Measurements from ENCODE around the gene TMEM169.
A peak's percentile ranks its signal among the peaks of the same experiment; 100 is the strongest.

The TMEM169 gene

GRCh38 chr2:216101109-216101508 lies 19.4 kb downstream of the TMEM169 start:
- no peak overlapping the region for H3K4me3 ChIP-seq (ENCODE audit: low read depth, low read length)
- DNase-seq (ENCODE audit: low read depth), result no peak
- no peak for TF ChIP-seq CTCF (IDR thresholded peaks at IDR 0.05; ENCODE audit: control insufficient read depth, extremely low read depth, insufficient read depth)

GRCh38 chr2:216103213-216103612 lies 21.5 kb downstream of the TMEM169 start:
- DNase-seq (ENCODE audit: low read depth), result no peak
- H3K4me3 ChIP-seq (ENCODE audit: low read depth, low read length), result no peak overlapping the region
- TF ChIP-seq CTCF (IDR thresholded peaks at IDR 0.05; ENCODE audit: control insufficient read depth, extremely low read depth, insufficient read depth), result no peak

- no peak overlapping the region for H3K4me3 ChIP-seq (ENCODE audit: low read depth, low read length)
- no peak for DNase-seq (ENCODE audit: low read depth)
- no peak for TF ChIP-seq CTCF (IDR thresholded peaks at IDR 0.05; ENCODE audit: control insufficient read depth, extremely low read depth, insufficient read depth)
Measured at GRCh38 chr2:216104691-216105090, 23.0 kb downstream of the TMEM169 start.

- TF ChIP-seq CTCF (IDR thresholded peaks at IDR 0.05; ENCODE audit: control insufficient read depth, extremely low read depth, insufficient read depth), result no peak
- no peak for DNase-seq (ENCODE audit: low read depth)
- no peak overlapping the region for H3K4me3 ChIP-seq (ENCODE audit: low read depth, low read length)
Measured at GRCh38 chr2:216107320-216107719, 25.6 kb downstream of the TMEM169 start.

GRCh38 chr2:216107760-216108159 lies 26.0 kb downstream of the TMEM169 start:
- no peak overlapping the region for H3K4me3 ChIP-seq (ENCODE audit: low read depth, low read length)
- TF ChIP-seq CTCF (IDR thresholded peaks at IDR 0.05; ENCODE audit: control insufficient read depth, extremely low read depth, insufficient read depth), result no peak
- no peak for DNase-seq (ENCODE audit: low read depth)

GRCh38 chr2:216108310-216108966 lies 26.7 kb downstream of the TMEM169 start:
- TF ChIP-seq CTCF (IDR thresholded peaks at IDR 0.05; ENCODE audit: control insufficient read depth, extremely low read depth, insufficient read depth), result no peak
- DNase-seq (ENCODE audit: low read depth), result no peak
- peak overlapping the region; percentile 96 for H3K4me3 ChIP-seq (ENCODE audit: low read depth, low read length)
